ENCODE measurements around the gene SH3BP2. TPM values are rescaled to one million over a fixed set of nuclear protein-coding genes. Genes with fewer than 3 reads are reported as not detected.

Gene SH3BP2
- total and polyA plus RNA-seq, 9 donors = 5.3 to 46.9 (median 22.7) TPM

DNA sequence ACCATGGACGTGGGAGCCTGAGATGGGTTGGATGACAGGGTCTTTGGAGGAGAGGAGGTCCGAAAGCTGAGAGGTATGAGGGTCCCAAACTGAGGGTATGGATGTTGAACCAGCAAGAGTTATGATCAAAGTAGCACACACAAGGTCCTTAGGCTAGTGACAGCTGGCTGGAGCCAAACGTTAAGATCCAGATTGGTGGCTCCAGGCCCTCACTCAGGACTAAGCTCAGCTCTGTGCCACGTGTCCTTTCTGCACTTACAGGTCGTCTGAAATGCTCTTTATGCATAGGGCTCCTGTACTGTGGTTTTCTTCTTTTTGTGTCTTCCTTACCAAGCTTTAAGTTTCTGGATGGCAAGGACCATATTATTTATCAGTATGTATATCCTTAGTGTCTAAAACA, 86.1 kb downstream of the SH3BP2 start:
- Histone ChIP-seq H3K4me1 (ENCODE audit: insufficient read depth) (peaks cover 1% of the 10 kb centered on the region), H3K4me3 (no peak overlapping the region), H3K9me3 (no peaks in the 10 kb centered on the region), H3K36me3 (no peaks in the 10 kb centered on the region), H3K27ac (no peak overlapping the region), H3K27me3 (no peaks in the 10 kb centered on the region)
- intact Hi-C loops (cut with DNase I) = no loop called here
- DNase-seq = no peak
- WGBS, 3 donors = 80 to 82% (median 81%) methylated on average over 5 of the region's 5 CpGs
- TF ChIP-seq, protein P1, sequence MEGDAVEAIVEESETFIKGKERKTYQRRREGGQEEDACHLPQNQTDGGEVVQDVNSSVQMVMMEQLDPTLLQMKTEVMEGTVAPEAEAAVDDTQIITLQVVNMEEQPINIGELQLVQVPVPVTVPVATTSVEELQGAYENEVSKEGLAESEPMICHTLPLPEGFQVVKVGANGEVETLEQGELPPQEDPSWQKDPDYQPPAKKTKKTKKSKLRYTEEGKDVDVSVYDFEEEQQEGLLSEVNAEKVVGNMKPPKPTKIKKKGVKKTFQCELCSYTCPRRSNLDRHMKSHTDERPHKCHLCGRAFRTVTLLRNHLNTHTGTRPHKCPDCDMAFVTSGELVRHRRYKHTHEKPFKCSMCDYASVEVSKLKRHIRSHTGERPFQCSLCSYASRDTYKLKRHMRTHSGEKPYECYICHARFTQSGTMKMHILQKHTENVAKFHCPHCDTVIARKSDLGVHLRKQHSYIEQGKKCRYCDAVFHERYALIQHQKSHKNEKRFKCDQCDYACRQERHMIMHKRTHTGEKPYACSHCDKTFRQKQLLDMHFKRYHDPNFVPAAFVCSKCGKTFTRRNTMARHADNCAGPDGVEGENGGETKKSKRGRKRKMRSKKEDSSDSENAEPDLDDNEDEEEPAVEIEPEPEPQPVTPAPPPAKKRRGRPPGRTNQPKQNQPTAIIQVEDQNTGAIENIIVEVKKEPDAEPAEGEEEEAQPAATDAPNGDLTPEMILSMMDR (IDR thresholded peaks at IDR 0.05) = no peak
- TF ChIP-seq POLR2A (IDR thresholded peaks at IDR 0.05) (no peak), EP300 (IDR thresholded peaks at IDR 0.05) (no peak)

- TF ChIP-seq EP300 (IDR thresholded peaks at IDR 0.05) (no peak), POLR2A (IDR thresholded peaks at IDR 0.05) (no peak)
- TF ChIP-seq, protein P1 (IDR thresholded peaks at IDR 0.05) = no peak
- H3K27me3 ChIP-seq = no peaks in the 10 kb centered on the region
- H3K4me1 ChIP-seq (ENCODE audit: insufficient read depth) = no peaks in the 10 kb centered on the region
- H3K4me3 ChIP-seq = no peak overlapping the region
- no peaks in the 10 kb centered on the region for H3K9me3 ChIP-seq
- H3K27ac ChIP-seq = no peak overlapping the region
- H3K36me3 ChIP-seq = no peaks in the 10 kb centered on the region
- WGBS, 3 donors = 28 to 52% (median 37%) methylated on average over 3 of the region's 3 CpGs
- intact Hi-C loops (cut with DNase I) = no loop called here
- no peak for DNase-seq
Measured at GRCh38 chr4:2881431-2881830, 88.5 kb downstream of the SH3BP2 start.

DNA sequence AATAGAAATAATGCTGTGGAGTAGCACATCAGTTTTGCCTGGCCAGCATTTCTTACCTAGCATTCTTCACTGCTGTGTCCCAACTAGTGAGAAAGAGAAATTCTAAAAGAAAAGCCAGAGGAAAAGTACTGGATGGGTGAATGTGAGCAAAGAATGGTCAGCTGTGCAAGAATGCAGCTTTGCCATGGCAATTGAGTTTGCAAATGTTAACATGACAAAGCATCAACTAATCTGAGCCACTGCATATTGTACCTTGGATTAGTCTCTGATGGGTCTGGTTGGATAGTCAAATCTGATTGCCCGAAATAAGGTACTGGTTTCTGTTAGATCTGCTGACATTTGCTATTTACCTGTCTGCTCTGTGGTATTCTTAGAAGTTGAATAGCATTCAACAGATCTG, 89.5 kb downstream of the SH3BP2 start:
- WGBS, 3 donors = 97 to 100% (median 98%) methylated on average over 1 of the region's 1 CpG
- TF ChIP-seq POLR2A (IDR thresholded peaks at IDR 0.05) (no peak), EP300 (IDR thresholded peaks at IDR 0.05) (no peak)
- TF ChIP-seq, protein P1 (IDR thresholded peaks at IDR 0.05) = no peak
- H3K36me3 ChIP-seq = no peaks in the 10 kb centered on the region
- H3K4me3 ChIP-seq = no peak overlapping the region
- H3K4me1 ChIP-seq (ENCODE audit: insufficient read depth) = no peaks in the 10 kb centered on the region
- no peaks in the 10 kb centered on the region for H3K27me3 ChIP-seq
- H3K27ac ChIP-seq = no peak overlapping the region
- intact Hi-C loops (cut with DNase I) = no loop called here
- DNase-seq = no peak
- H3K9me3 ChIP-seq = no peaks in the 10 kb centered on the region

DNA sequence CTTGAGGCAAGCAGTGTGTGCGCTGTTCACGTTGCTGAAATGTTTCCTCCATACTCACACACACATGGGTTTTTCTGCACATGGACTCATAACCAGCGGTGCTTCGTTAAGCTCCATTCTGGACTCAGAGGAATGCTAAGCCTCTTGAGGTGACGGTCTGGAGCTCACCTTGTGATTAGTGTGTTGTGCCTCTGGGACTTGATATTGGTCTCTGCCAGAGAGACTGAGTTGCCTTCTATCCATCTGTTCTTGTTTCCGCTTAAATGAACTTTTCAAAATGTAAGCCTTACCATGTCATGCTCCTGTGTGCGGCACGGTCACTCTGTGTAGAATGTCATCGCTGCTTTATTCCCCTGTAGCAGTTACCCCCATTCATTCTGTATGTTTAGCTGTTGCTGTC, 93.3 kb downstream of the SH3BP2 start:
- H3K4me1 ChIP-seq (ENCODE audit: insufficient read depth) = no peaks in the 10 kb centered on the region
- no peaks in the 10 kb centered on the region for H3K36me3 ChIP-seq
- H3K27me3 ChIP-seq = no peaks in the 10 kb centered on the region
- no peak for TF ChIP-seq EP300 (IDR thresholded peaks at IDR 0.05)
- TF ChIP-seq POLR2A (IDR thresholded peaks at IDR 0.05) = no peak
- TF ChIP-seq, protein P1 (IDR thresholded peaks at IDR 0.05) = no peak
- H3K9me3 ChIP-seq = no peaks in the 10 kb centered on the region
- H3K27ac ChIP-seq = no peak overlapping the region
- DNase-seq = no peak
- intact Hi-C loops (cut with DNase I) = no loop called here
- 95% methylated on average over 9 of the region's 9 CpGs for WGBS, 3 donors
- H3K4me3 ChIP-seq = no peak overlapping the region

GRCh38 chr4:2886622-2887021, 93.7 kb downstream of the SH3BP2 start:
- intact Hi-C loops (cut with DNase I) = no loop called here
- TF ChIP-seq, protein P1 (IDR thresholded peaks at IDR 0.05) = no peak
- TF ChIP-seq POLR2A (IDR thresholded peaks at IDR 0.05) (no peak), EP300 (IDR thresholded peaks at IDR 0.05) (no peak)
- peaks cover 2% of the 10 kb centered on the region for H3K4me1 ChIP-seq (ENCODE audit: insufficient read depth)
- no peaks in the 10 kb centered on the region for H3K36me3 ChIP-seq
- no peak overlapping the region for H3K4me3 ChIP-seq
- H3K27me3 ChIP-seq = no peaks in the 10 kb centered on the region
- DNase-seq = no peak
- 70 to 71% (median 71%) methylated on average over 6 of the region's 6 CpGs for WGBS, 3 donors
- H3K27ac ChIP-seq = no peak overlapping the region
- H3K9me3 ChIP-seq = no peaks in the 10 kb centered on the region
